Body of pancreas (tissue), 4 donors: ENCODE measurements around the gene RSL1D1. TPM values are rescaled to one million over a fixed set of nuclear protein-coding genes. Genes with fewer than 3 reads are reported as not detected.

Source experiments
- ATAC-seq: fragments of 150-250 bp; one replicate; pipeline ENCODE4 v1.9.1; 2016
- DNase-seq, 4 donors: peaks; one replicate each; pipeline ENCODE4 v3.0.0-alpha.2; 2019
- H3K27ac ChIP-seq, 4 donors: fragments of 200-600 bp; sonication (generic); 1 replicate in 3 of 4; 2 replicates in 1 of 4; pipeline versions ENCODE4 v1.5.1 to v1.6.1; 2016 to 2019; ENCODE audit warnings: mild to moderate bottlenecking in 1 of 4, mixed read lengths in 1 of 4, moderate library complexity in 1 of 4
- H3K27me3 ChIP-seq, 2 donors: fragments of 200-600 bp; sonication (generic); one replicate each; pipeline ENCODE4 v1.6.0; 2016; ENCODE audit warnings: mild to moderate bottlenecking in 1 of 2
- H3K36me3 ChIP-seq, 2 donors: fragments of 200-600 bp; sonication (generic); replicated peaks in 1 of 2; 2 replicates each; pipeline ENCODE4 v1.5.1; 2016; ENCODE audit warnings: low read depth in 2 of 2; ENCODE audit not compliant: insufficient read depth in 1 of 2
- H3K4me1 ChIP-seq: fragments of 200-600 bp; sonication (generic); one replicate; pipeline ENCODE4 v1.6.0; 2016
- H3K4me3 ChIP-seq, 2 donors: fragments of 200-600 bp; sonication (generic); 1 replicate in 1 of 2; 2 replicates in 1 of 2; pipeline ENCODE4 v1.5.1; 2016 to 2019
- H3K9me3 ChIP-seq, 3 donors: fragments of 200-600 bp; sonication (generic); 1 replicate in 2 of 3; 2 replicates in 1 of 3; pipeline ENCODE4 v1.5.1; 2016
- POLR2A ChIP-seq, 3 donors: fragments of 450-650 bp; IDR thresholded peaks; one replicate each; pipeline ENCODE4 v1.6.1; 2016; ENCODE audit warnings: antibody characterized with exemption in 3 of 3, mild to moderate bottlenecking in 2 of 3
- WGBS, 2 donors: methylation state at CpG; one replicate each; pipeline ENCODE4 v1.1.5; 2017; 5-methylcytosine and 5-hydroxymethylcytosine counted together
- intact Hi-C: fragments of 100-400 bp; cut with DNase I; formaldehyde crosslinking; loops from one replicate; pipeline ENCODE4 v1.15.1; 2023
- total RNA-seq, 2 donors: library from RNA; depleted of rRNA; stranded (reverse); fragments of >200 nt; gene quantifications; one replicate each; pipeline ENCODE4 v1.1.0, GENCODE V29; 2016
- TF ChIP-seq, protein P1 (sequence below), 7 experiments: fragments of 450-650 bp in 4 of 7; fragments of 200-600 bp in 3 of 7; sonication (generic) in 3 of 7; IDR thresholded peaks; one replicate each; pipeline ENCODE4 v1.5.1; 2016 to 2019; ENCODE audit warnings: antibody characterized with exemption in 7 of 7

RSL1D1 gene
- total RNA-seq, 2 donors from 2014 or later = 199 to 246 TPM

DNA sequence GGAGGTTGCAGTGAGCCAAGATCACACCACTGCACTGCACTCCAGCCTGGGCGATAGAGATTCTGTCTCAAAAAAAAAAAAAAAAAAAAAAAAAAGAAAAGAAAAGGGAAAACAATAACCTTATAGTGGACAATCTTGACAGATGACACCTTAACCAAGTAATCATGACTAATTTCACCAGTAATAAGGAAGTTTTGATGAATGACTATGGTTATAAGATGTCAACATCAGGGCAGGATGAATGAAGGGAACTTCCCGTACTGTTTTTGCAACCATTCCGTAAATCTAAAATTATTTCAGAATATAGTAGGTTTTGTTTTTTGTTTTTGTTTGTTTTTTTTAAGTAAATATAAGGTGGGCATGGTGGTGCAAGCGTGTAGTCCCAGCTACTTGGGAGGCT, 41.4 kb upstream of the RSL1D1 start:
- Histone ChIP-seq H3K4me3 (no peak overlapping the region), H3K4me1 (peaks cover 6% of the 10 kb centered on the region), H3K9me3 (no peaks in the 10 kb centered on the region), H3K27me3 (no peaks in the 10 kb centered on the region), H3K27ac (no peak overlapping the region), H3K36me3 (peaks cover 8 to 33% of the 10 kb centered on the region in 2 donors)
- DNase-seq = no peak
- WGBS, 2 donors = 81 to 85% methylated on average over 4 of the region's 4 CpGs
- intact Hi-C loops = no loop called here
- TF ChIP-seq, protein P1, sequence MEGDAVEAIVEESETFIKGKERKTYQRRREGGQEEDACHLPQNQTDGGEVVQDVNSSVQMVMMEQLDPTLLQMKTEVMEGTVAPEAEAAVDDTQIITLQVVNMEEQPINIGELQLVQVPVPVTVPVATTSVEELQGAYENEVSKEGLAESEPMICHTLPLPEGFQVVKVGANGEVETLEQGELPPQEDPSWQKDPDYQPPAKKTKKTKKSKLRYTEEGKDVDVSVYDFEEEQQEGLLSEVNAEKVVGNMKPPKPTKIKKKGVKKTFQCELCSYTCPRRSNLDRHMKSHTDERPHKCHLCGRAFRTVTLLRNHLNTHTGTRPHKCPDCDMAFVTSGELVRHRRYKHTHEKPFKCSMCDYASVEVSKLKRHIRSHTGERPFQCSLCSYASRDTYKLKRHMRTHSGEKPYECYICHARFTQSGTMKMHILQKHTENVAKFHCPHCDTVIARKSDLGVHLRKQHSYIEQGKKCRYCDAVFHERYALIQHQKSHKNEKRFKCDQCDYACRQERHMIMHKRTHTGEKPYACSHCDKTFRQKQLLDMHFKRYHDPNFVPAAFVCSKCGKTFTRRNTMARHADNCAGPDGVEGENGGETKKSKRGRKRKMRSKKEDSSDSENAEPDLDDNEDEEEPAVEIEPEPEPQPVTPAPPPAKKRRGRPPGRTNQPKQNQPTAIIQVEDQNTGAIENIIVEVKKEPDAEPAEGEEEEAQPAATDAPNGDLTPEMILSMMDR (IDR thresholded peaks at IDR 0.05) = no peak
- TF ChIP-seq POLR2A (IDR thresholded peaks at IDR 0.05) = no peak
- no peak for ATAC-seq

DNA sequence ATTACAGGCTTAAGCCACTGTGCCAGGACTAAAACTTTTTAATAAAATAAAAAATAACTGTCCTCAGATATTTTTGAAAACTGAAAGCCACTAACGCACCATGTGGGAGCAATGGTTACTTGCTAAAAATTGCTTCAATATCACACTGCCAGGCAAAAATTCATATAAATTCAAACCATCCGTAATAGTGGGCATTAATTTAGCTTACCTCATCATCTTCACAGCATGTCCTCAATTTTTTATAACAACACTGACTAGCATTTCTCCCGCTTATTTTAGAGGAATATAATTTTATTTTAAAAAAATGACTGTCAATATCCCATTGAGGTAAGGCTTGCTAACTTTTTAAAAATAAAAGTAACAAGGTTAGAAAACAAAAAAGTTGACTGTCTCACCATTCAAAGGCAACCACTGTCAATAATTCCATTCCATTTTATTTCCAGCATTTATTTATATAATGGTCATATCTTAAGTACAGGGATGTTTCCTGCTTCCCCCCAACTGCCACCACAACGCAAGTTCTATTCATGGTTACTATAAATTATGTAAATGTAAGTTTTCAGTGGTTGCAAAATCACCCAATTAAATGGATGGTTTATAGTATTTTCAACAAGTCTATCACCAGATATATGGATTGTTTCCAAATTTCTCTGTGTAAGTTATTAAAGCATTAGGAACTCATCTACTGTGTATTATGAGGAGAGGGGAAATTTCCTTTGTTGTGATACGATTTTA, 39.1 kb upstream of the RSL1D1 start:
- TF ChIP-seq, protein P1 (IDR thresholded peaks at IDR 0.05) = no peak
- no peak for TF ChIP-seq POLR2A (IDR thresholded peaks at IDR 0.05)
- no peak overlapping the region for H3K27ac ChIP-seq
- WGBS, 2 donors = 75 to 92% methylated on average over 5 of the region's 5 CpGs
- H3K9me3 ChIP-seq = no peaks in the 10 kb centered on the region
- no peak for ATAC-seq
- H3K27me3 ChIP-seq = no peaks in the 10 kb centered on the region
- H3K36me3 ChIP-seq = peaks cover 26 to 49% of the 10 kb centered on the region in 2 donors
- no peak overlapping the region for H3K4me3 ChIP-seq
- no peak for DNase-seq
- no peaks in the 10 kb centered on the region for H3K4me1 ChIP-seq
- intact Hi-C loops = no loop called here

DNA sequence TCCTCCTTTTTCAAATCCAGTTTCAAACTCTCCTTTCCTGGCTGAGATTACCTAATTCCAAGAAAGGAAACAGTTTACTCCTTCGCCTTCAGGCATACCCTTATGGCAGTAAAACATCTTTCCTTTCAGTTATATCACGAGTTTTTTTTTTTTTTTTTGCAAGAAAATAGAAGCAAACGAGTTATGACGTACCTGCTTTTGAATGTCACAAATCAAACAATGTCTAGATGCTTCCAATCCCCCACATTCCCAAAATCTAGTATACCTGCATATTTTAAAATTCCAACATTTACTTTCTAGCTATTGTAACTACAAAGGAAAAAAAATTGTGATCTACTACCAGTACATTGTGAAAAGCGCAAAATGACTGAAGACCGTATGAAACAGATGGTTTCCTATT, 35.5 kb upstream of the RSL1D1 start:
- TF ChIP-seq, protein P1 (IDR thresholded peaks at IDR 0.05) = no peak
- TF ChIP-seq POLR2A (IDR thresholded peaks at IDR 0.05) = no peak
- no peak overlapping the region for H3K27ac ChIP-seq
- ATAC-seq = no peak
- WGBS, 2 donors = 82 to 88% methylated on average over 6 of the region's 6 CpGs
- H3K4me3 ChIP-seq = no peak overlapping the region
- H3K9me3 ChIP-seq = no peaks in the 10 kb centered on the region
- H3K4me1 ChIP-seq = no peaks in the 10 kb centered on the region
- intact Hi-C loops = no loop called here
- no peaks in the 10 kb centered on the region for H3K27me3 ChIP-seq
- no peak for DNase-seq
- H3K36me3 ChIP-seq = peaks cover 25 to 46% of the 10 kb centered on the region in 2 donors

DNA sequence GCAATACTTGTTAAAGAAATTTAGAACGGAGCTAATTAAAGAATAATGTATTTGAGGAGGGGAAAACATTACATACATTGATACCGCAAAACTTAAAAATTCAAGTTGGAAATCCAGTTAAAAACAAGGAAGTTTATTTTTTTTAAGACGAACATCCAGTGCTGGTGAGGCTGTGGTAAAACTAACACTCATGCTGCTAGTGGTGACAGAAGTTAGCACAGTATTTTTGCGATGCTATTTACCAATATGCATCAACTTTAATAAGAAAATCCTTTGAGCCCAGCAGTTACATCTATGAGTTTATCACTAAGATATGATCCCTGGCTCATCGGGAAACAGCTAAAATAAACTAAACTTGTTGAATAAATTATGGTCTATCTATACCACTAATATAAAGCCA, 32.7 kb upstream of the RSL1D1 start:
- Histone ChIP-seq H3K27me3 (no peaks in the 10 kb centered on the region), H3K36me3 (peaks cover 19 to 41% of the 10 kb centered on the region in 2 donors), H3K4me1 (no peaks in the 10 kb centered on the region), H3K4me3 (no peak overlapping the region), H3K9me3 (no peaks in the 10 kb centered on the region), H3K27ac (no peak overlapping the region)
- WGBS, 2 donors = 95 to 98% methylated on average over 5 of the region's 5 CpGs
- no peak for TF ChIP-seq POLR2A (IDR thresholded peaks at IDR 0.05)
- TF ChIP-seq, protein P1 (IDR thresholded peaks at IDR 0.05) = no peak
- no peak for DNase-seq
- intact Hi-C loops = no loop called here
- ATAC-seq = no peak

DNA sequence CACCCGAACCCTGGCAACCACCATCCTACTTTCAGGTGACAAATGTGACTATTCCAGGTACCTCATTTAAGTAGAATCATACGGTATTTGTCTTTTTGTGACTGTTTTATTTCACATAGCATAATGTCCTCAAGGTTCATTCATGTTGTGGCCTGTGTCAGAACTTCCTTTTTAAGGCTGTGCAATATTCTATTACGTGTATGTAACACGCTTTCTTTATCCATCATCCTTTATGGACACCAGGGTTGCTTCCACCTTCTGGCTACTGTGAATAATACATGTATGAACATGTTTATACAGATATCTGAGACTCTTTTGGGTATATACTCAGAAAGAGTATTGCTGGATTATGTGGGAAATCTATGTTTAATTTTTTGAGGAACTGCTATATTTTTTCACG, 28.7 kb upstream of the RSL1D1 start:
- intact Hi-C loops = no loop called here
- no peak for ATAC-seq
- TF ChIP-seq, protein P1 (IDR thresholded peaks at IDR 0.05) = no peak
- no peak for TF ChIP-seq POLR2A (IDR thresholded peaks at IDR 0.05)

More for the DNA sequence above, 28.7 kb upstream of the RSL1D1 start:
- Histone ChIP-seq H3K4me3 (no peak overlapping the region), H3K9me3 (no peaks in the 10 kb centered on the region), H3K27ac (no peak overlapping the region), H3K36me3 (peaks cover 0 to 33% of the 10 kb centered on the region in 2 donors), H3K27me3 (no peaks in the 10 kb centered on the region), H3K4me1 (peaks cover 4% of the 10 kb centered on the region)
- WGBS, 2 donors = 87 to 91% methylated on average over 5 of the region's 5 CpGs
- DNase-seq = no peak
